Bladder microvascular endothelial cell (primary cell): ENCODE measurements around the gene NOLC1. TPM values are rescaled to one million over a fixed set of nuclear protein-coding genes. Genes with fewer than 3 reads are reported as not detected.

Experiments used
- total RNA-seq: library from RNA; depleted of rRNA; stranded (reverse); fragments of >200 nt; gene quantifications from 2 replicates; pipeline ENCODE4 v1.2.3, GENCODE V29; 2014

NOLC1 gene
- total RNA-seq, result 16.8 and 35.6 TPM in 2 replicates

GRCh38 chr10:102151774-102152544 lies at the start of gene NOLC1:
NOLC1 (plus strand) TSS chr10:102152389; CDS start chr10:102152411, 22 bp downstream.

GRCh38 chr10:102120142-102120990 lies 31.8 kb upstream of the NOLC1 start, which contains the start of gene LDB1:
LDB1 (minus strand) TSS chr10:102120368; CDS start chr10:102120110, 258 bp downstream.

GRCh38 chr10:102132563-102133372 lies 19.4 kb upstream of the NOLC1 start, which contains the start of gene PPRC1:
PPRC1 (plus strand) TSS chr10:102133040; CDS start chr10:102133069, 29 bp downstream.

Other genes with a start within 250 kb of the NOLC1 start
- gene ARMH3, start 96.2 kb upstream of the NOLC1 start, total RNA-seq, result 5.3 and 11.1 TPM in 2 replicates
- 29.5 and 30.6 TPM in 2 replicates for gene HPS6, start 87.0 kb upstream of the NOLC1 start, total RNA-seq
- 33.8 and 58.6 TPM in 2 replicates for gene LDB1, start 32.0 kb upstream of the NOLC1 start, total RNA-seq
- 6.5 and 19.6 TPM in 2 replicates for gene PPRC1, start 19.3 kb upstream of the NOLC1 start, total RNA-seq
- not detected in 2 replicates for gene ELOVL3, start 73.9 kb downstream of the NOLC1 start, total RNA-seq
- not detected in 2 replicates for gene PITX3, start 89.1 kb downstream of the NOLC1 start, total RNA-seq
- 12.6 and 31.8 TPM in 2 replicates for gene GBF1, start 93.1 kb downstream of the NOLC1 start, total RNA-seq
- gene NFKB2, start 243.3 kb downstream of the NOLC1 start, total RNA-seq, result 18.5 and 65.1 TPM in 2 replicates